ENCODE results near the gene GANAB.

GRCh38 chr11:62671236-62671607 lies 24.8 kb upstream of the GANAB start:
- TF ChIP-seq CTCF (conservative IDR thresholded peaks at IDR 0.05; ENCODE audit: low read depth, low read length) (no peak), EZH2 (IDR thresholded peaks at IDR 0.05; ENCODE audit: low read length, unreplicated experiment) (no peak), EZH2phosphoT487 (IDR thresholded peaks at IDR 0.05; ENCODE audit: borderline replicate concordance, low read length) (no peak)

Measured in PC-3 (cell line).